IPS-20b (cell line): ENCODE data around the gene NUP93.

Experiments
- H3K27ac ChIP-seq: one replicate; pipeline ENCODE4 v1.5.1; 2013; ENCODE audit warnings: low read length
- H3K27me3 ChIP-seq: 2 replicates; pipeline ENCODE4 v1.6.1; 2013; ENCODE audit warnings: mild to moderate bottlenecking, low read length, inconsistent platforms; ENCODE audit not compliant: insufficient read depth
- H3K36me3 ChIP-seq: 2 replicates; pipeline ENCODE4 v1.6.1; 2013; ENCODE audit warnings: low read depth, mild to moderate bottlenecking, inconsistent platforms, low read length, moderate library complexity; ENCODE audit not compliant: insufficient read depth
- H3K4me1 ChIP-seq: 2 replicates; pipeline ENCODE4 v1.6.1; 2013; ENCODE audit warnings: mild to moderate bottlenecking, control low read depth, inconsistent platforms, low read length, moderate library complexity; ENCODE audit not compliant: insufficient read depth
- H3K4me3 ChIP-seq: 2 replicates; pipeline ENCODE4 v1.5.1; 2013; ENCODE audit warnings: mild to moderate bottlenecking, low read length, inconsistent platforms
- H3K9ac ChIP-seq: 2 replicates; pipeline ENCODE4 v1.6.1; 2013; ENCODE audit warnings: low read depth, mild to moderate bottlenecking, inconsistent platforms, low read length, moderate library complexity
- H3K9me3 ChIP-seq: 2 replicates; pipeline ENCODE4 v1.6.1; 2013; ENCODE audit warnings: mild to moderate bottlenecking, low read depth, low read length, inconsistent platforms; ENCODE audit not compliant: insufficient read depth

Gene NUP93

DNA sequence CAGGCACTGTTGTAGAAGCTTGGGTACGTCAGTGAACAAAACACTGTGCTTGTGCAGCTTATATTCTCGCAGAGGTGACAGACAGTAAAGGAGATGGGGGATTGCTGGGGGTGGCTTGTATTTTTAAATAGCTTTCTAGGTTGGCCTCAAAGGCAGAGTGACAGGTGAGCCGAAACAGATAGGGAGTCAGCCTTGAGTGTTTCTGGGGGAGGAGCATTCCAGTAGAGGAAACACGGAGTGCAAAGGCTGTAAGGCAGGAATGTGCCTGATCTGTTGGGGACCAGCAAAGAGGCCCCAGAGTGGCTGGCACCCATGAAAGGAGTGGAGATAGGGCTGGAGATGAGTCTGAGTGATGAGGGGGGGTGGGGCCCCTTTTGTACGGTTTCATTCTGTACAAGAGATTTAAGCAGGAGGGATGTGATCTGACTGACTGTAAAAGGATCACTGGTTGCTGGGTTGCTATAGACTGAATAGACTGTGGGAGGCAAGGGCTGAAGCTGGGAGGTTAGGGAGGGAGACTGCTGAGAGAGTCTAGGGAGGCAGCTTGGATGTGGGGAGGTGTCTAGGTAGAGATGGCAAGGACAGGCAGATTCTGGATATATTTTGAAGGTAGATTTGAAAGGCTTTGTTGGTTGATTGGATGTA lies 15.2 kb downstream of the NUP93 start:
- Histone ChIP-seq H3K27ac (no peak overlapping the region), H3K27me3 (no peaks in the 10 kb centered on the region), H3K36me3 (peaks cover 19% of the 10 kb centered on the region; the same call in 1 of the 2 replicates), H3K4me3 (no peak overlapping the region), H3K9me3 (no peaks in the 10 kb centered on the region), H3K9ac (no peak overlapping the region), H3K4me1 (peaks cover 32% of the 10 kb centered on the region)

DNA sequence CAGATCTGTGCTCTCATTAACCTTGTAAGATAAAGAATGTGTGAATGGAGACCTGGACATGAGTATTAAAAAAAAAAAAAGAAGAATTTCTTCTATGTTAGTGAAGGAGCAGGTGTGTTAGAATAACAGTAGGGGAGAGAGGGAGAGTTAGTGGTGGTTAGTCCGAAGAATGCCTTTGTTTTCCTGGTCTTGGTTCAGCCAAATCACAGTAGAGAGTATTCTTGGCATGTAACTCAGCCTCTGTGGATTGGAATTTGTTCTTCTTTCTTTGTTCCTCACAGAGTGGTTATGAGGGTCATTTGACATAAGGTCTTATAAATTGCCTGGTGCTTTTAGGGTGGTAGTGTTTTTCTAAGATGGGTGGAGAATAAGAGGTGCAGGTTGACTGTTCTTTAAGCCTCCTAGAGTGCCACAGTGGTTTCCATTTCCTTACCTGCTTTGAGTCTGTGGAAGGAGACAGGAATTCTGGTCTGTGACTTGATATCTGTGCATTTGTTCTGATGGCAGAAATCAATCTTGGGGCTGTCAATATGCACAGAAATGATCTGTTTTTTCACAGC lies 17.6 kb downstream of the NUP93 start:
- H3K9me3 ChIP-seq: no peaks in the 10 kb centered on the region
- peaks cover 41% of the 10 kb centered on the region for H3K36me3 ChIP-seq
- no peak overlapping the region for H3K9ac ChIP-seq
- H3K27ac ChIP-seq: no peak overlapping the region
- peaks cover 32% of the 10 kb centered on the region for H3K4me1 ChIP-seq
- H3K4me3 ChIP-seq: no peak overlapping the region
- H3K27me3 ChIP-seq: no peaks in the 10 kb centered on the region

DNA sequence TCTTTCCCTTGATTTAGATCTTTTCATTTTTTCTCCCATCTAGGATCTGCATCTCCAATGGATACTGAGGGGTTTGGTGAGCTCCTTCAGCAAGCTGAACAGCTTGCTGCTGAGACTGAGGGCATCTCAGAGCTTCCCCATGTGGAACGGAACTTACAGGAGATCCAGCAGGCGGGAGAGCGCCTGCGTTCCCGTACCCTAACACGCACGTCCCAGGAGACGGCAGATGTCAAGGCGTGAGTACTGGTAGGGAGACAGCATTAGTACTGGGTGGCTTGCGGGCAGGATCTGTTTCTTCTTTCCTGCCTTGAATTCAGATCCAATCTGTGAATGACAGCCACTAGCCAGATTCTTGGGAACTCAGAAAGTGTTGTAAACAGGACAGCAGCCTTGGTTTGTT lies 18.3 kb downstream of the NUP93 start:
- peaks cover under 1% of the 10 kb centered on the region; the same call in 1 of the 2 replicates for H3K9me3 ChIP-seq
- H3K36me3 ChIP-seq: peaks cover 47% of the 10 kb centered on the region
- H3K27me3 ChIP-seq: no peaks in the 10 kb centered on the region
- H3K27ac ChIP-seq: no peak overlapping the region
- no peak overlapping the region for H3K4me3 ChIP-seq
- H3K4me1 ChIP-seq: peaks cover 28% of the 10 kb centered on the region
- no peak overlapping the region for H3K9ac ChIP-seq

DNA sequence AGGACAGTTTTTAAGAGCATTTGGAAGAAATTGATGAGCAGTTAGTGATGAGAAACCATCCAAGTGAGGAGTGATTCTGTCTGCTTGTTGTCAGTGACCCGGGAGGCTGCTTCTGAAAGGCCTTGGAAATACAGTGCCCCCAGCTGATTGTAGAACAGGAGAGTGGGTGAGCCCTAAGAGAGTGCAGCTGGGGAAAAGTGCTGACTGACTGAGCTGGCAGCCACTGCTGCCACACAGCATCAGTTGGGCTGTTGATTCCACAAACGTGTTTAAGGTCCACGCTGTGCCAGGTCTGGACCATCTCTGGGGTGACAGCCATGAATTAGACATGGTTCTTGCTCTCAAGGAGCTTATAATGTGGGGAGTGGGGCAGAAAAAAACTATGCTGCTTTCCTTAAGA lies 18.9 kb downstream of the NUP93 start:
- H3K27me3 ChIP-seq: no peaks in the 10 kb centered on the region
- peaks cover 5% of the 10 kb centered on the region; the same call in 1 of the 2 replicates for H3K9me3 ChIP-seq
- H3K9ac ChIP-seq: no peak overlapping the region
- no peak overlapping the region for H3K27ac ChIP-seq
- no peak overlapping the region for H3K4me3 ChIP-seq
- H3K4me1 ChIP-seq: peaks cover 22% of the 10 kb centered on the region
- H3K36me3 ChIP-seq: peaks cover 53% of the 10 kb centered on the region

DNA sequence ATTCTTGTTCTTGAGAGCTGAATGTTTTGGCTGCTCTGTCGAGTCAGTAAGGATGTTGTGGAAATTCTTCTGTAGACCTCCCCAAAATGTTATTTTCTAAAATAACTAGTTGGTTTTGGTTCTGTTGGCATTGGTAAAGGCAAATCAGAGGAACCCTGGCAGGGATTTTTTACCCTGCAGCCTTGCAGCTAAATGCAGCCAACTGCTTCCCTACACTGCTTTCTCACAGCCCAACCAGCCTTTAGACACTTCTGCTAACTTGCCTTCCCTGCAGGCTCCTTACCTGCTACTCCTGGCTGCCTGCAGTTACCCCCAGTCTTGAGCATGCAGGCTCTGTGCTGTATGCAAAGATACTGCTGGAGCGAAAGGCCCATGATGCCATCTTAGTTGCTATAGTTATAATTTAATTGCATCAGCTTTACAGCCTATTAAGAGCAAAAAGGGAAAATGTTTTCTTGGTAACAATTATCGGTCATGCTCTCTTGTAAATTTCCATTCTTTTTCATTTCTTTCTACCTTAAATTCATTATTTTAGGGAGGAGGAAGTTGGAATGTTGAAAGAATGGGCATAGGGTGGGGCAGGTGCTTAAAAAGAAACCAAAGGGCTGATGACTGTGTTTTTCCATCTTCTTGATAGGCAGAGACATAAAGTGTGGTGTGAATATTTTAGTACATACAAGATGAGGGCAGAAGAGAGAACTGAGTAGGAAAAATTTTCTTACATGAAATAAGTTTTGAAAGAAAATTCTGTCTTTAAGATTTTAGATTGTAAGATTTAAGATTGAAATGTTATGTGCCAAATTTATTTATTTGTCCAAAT lies 20.0 kb downstream of the NUP93 start:
- H3K4me1 ChIP-seq: peaks cover 15% of the 10 kb centered on the region
- H3K36me3 ChIP-seq: peaks cover 57% of the 10 kb centered on the region
- H3K9ac ChIP-seq: no peak overlapping the region
- H3K27me3 ChIP-seq: no peaks in the 10 kb centered on the region
- H3K9me3 ChIP-seq: peaks cover 15% of the 10 kb centered on the region; the same call in 1 of the 2 replicates
- no peak overlapping the region for H3K27ac ChIP-seq
- H3K4me3 ChIP-seq: no peak overlapping the region

DNA sequence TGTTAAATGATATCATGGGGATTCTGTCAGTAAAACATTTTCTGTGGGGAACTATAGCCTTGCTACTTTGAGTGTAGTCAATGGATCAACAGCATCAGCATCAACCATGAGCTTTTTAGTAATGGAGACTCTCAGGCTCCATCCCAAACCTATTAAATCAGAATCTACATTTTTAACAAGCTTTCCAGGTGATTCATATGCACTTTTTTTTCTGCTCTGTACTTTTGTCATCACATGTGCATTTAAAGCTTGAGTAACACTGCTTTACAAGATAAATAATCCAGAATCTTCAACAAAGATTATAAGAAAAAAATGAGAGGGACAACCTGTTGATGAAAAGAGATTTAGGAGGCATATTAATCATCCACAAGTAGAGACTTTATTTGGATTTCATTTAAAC lies 23.5 kb downstream of the NUP93 start:
- Histone ChIP-seq H3K27me3 (no peaks in the 10 kb centered on the region), H3K27ac (no peak overlapping the region), H3K9me3 (peaks cover 19% of the 10 kb centered on the region; the same call in 1 of the 2 replicates), H3K4me3 (no peak overlapping the region), H3K9ac (no peak overlapping the region), H3K4me1 (no peaks in the 10 kb centered on the region), H3K36me3 (peaks cover 58% of the 10 kb centered on the region)

DNA sequence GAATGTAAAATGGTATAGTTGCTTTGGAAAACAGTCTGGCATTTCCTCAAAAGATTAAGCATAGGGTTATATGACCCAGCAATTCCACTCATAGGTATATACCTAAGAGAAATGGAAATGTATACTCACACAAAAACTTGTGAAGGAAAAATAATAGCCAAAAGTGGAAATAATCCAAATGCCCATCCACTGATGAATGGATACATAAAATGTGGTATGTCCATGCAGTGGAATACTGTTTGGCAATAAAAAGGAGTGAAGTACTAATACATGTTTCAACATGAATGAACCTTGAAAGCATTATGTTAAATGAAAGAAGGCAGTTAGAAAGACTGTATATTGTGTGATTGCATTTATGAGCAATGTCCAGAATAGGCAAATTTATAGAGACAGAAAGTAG lies 25.1 kb downstream of the NUP93 start:
- H3K9ac ChIP-seq: no peak overlapping the region
- no peak overlapping the region for H3K4me3 ChIP-seq
- no peaks in the 10 kb centered on the region for H3K4me1 ChIP-seq
- no peak overlapping the region for H3K27ac ChIP-seq
- no peaks in the 10 kb centered on the region for H3K27me3 ChIP-seq
- H3K36me3 ChIP-seq: peaks cover 58% of the 10 kb centered on the region
- H3K9me3 ChIP-seq: peaks cover 19% of the 10 kb centered on the region; the same call in 1 of the 2 replicates

DNA sequence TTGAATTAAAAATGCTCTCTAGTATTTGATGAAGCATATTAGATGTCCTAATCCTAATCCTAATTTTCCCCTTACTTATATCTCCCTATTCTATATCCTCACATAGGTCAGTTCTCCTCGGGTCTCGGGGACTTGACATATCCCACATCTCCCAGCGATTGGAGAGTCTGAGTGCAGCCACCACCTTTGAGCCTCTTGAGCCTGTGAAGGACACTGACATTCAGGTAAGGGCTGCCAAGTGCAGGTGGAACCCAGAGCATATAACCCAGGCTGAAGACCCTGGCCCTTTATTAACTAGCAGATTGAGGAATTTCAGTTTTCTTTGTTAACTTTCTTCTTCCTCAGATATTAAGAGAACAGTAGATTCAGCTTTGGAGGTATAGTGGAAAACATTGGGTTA lies 28.5 kb downstream of the NUP93 start:
- Histone ChIP-seq H3K4me3 (no peak overlapping the region), H3K36me3 (peaks cover 58% of the 10 kb centered on the region), H3K4me1 (no peaks in the 10 kb centered on the region), H3K27me3 (no peaks in the 10 kb centered on the region), H3K9me3 (peaks cover 16% of the 10 kb centered on the region; the same call in 1 of the 2 replicates), H3K27ac (no peak overlapping the region), H3K9ac (no peak overlapping the region)

DNA sequence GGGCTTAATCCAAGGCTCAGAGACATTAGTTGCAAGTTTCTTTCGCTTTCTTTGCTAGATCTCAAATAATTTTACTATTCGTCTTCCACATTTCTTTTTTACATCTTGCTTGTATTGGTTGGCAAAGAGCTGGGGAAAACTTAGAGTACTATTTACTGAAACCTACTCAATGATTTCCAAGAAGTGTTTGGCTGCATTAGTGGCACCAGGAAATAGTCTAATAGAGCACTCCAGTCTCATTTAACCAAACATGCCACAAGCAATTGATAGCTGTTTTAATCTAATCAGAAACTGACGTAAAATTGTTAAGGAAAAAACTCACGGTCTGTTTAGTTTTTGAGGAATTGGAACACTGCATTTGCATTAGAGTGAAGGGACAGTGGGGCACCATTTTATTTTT lies 29.0 kb downstream of the NUP93 start:
- H3K4me3 ChIP-seq: no peak overlapping the region
- no peak overlapping the region for H3K9ac ChIP-seq
- H3K9me3 ChIP-seq: peaks cover 12% of the 10 kb centered on the region; the same call in 1 of the 2 replicates
- no peak overlapping the region for H3K27ac ChIP-seq
- H3K4me1 ChIP-seq: no peaks in the 10 kb centered on the region
- no peaks in the 10 kb centered on the region for H3K27me3 ChIP-seq
- H3K36me3 ChIP-seq: peaks cover 59% of the 10 kb centered on the region

DNA sequence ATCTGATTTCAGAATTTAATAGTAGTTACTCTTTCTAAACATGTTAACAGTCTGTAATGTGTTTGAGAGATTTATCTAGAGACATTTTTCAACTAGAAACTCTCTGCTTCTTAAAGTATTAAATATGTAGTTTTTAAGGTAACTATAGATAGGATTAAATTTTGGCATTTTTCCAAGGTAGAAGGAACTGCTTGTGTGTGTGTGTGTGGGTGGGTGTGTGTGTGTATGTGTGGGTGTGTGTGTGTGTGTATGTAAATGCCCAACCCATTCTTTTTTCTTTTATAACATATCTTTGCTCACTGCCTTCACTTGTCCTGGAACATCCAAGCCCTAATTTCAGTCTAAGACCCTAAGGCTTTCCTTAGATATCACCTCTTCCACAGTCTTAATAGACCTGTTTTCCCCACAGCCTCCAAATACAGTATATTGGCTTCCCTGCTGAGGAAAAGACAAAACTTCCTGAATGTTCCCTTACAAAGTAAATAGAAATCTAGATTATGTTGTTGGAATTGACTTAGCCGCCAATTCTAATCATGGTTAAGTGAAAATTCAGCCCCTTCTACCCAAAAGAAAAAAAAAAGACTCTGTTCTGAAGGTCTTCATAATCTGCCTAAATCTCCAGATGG lies 33.5 kb downstream of the NUP93 start:
- Histone ChIP-seq H3K36me3 (peaks cover 64% of the 10 kb centered on the region), H3K4me1 (no peaks in the 10 kb centered on the region), H3K27me3 (no peaks in the 10 kb centered on the region), H3K9ac (no peak overlapping the region), H3K9me3 (no peaks in the 10 kb centered on the region), H3K4me3 (no peak overlapping the region), H3K27ac (no peak overlapping the region)

DNA sequence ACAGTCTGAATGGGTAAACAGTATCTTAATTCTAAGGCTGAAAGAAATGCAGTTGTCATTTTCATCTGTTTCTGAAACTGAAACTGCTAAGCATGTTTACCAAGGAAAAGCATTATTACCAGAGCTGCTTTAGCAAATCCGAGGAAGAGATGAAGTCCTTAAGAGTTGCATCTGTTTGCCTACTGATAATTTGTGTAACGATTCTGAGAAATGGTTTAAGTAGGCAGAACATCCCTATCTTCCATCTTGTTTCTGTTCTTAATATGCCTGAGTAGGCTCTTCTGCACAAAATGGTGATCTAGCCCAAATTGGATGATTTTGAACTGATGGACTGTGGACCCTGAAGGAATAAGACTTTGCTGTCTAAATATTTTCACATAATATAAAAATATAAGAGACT lies 34.9 kb downstream of the NUP93 start:
- H3K4me3 ChIP-seq: no peak overlapping the region
- H3K27me3 ChIP-seq: no peaks in the 10 kb centered on the region
- H3K27ac ChIP-seq: no peak overlapping the region
- H3K9ac ChIP-seq: no peak overlapping the region
- H3K9me3 ChIP-seq: no peaks in the 10 kb centered on the region
- H3K36me3 ChIP-seq: peaks cover 50% of the 10 kb centered on the region
- H3K4me1 ChIP-seq: no peaks in the 10 kb centered on the region
